HG03378 (cell line): ENCODE results near the gene MAP3K5.
A peak's percentile ranks its signal among the peaks of the same experiment; 100 is the strongest.
"Not testable (repeated sequence)": the region's sequence is repeated elsewhere in the genome, so short reads cannot be mapped to it uniquely, and the experiment has no call there.

Source experiments
- ATAC-seq: cut with Tn5 transposase; IDR thresholded peaks from one replicate; pipeline ENCODE4 v1.9.1; 2021; ENCODE audit warnings: mild to moderate bottlenecking, moderate library complexity; ENCODE audit not compliant: unreplicated experiment

Gene MAP3K5

GRCh38 chr6:136586295-136586694 lies 206.0 kb downstream of the MAP3K5 start:
- ATAC-seq, result no peak

- not testable (repeated sequence) for ATAC-seq
These were observed 206.8 kb downstream of the MAP3K5 start for GRCh38 chr6:136585523-136585922.

- not testable (repeated sequence) for ATAC-seq
These were observed 208.0 kb downstream of the MAP3K5 start for GRCh38 chr6:136584290-136584689.

GRCh38 chr6:136582711-136583471 lies 209.4 kb downstream of the MAP3K5 start:
- ATAC-seq, result peak; percentile 50

- ATAC-seq, result no peak
These were observed 212.5 kb downstream of the MAP3K5 start for GRCh38 chr6:136579800-136580199.

- ATAC-seq, result no peak
These were observed 215.5 kb downstream of the MAP3K5 start for GRCh38 chr6:136576821-136577220.

- ATAC-seq, result no peak
These were observed 220.8 kb downstream of the MAP3K5 start for GRCh38 chr6:136571496-136571895.

GRCh38 chr6:136571065-136571464 lies 221.2 kb downstream of the MAP3K5 start:
- ATAC-seq, result no peak

- no peak for ATAC-seq
These were observed 224.1 kb downstream of the MAP3K5 start for GRCh38 chr6:136568129-136568528.

- no peak for ATAC-seq
These were observed 224.6 kb downstream of the MAP3K5 start for GRCh38 chr6:136567688-136568087.

GRCh38 chr6:136566851-136567250 lies 225.4 kb downstream of the MAP3K5 start:
- ATAC-seq, result no peak

GRCh38 chr6:136566007-136566487 lies 226.2 kb downstream of the MAP3K5 start:
- ATAC-seq, result no peak

- no peak for ATAC-seq
These were observed 228.1 kb downstream of the MAP3K5 start for GRCh38 chr6:136564180-136564579.

- no peak for ATAC-seq
These were observed 228.7 kb downstream of the MAP3K5 start for GRCh38 chr6:136563386-136564152.

- ATAC-seq, result no peak
These were observed 230.1 kb downstream of the MAP3K5 start for GRCh38 chr6:136562211-136562610.

- no peak for ATAC-seq
These were observed 239.0 kb downstream of the MAP3K5 start for GRCh38 chr6:136553166-136553787.

- ATAC-seq, result no peak
These were observed 240.2 kb downstream of the MAP3K5 start for GRCh38 chr6:136552054-136552453.

- no peak for ATAC-seq
These were observed 241.2 kb downstream of the MAP3K5 start for GRCh38 chr6:136551103-136551502.

- ATAC-seq, result peak; percentile 56
These were observed 241.8 kb downstream of the MAP3K5 start, which contains the start of gene MAP7 for GRCh38 chr6:136550330-136551071. TSS of gene MAP7 (minus strand) at chr6:136550422. CDS start at chr6:136550408, 14 bp downstream.

- peak; percentile 46 for ATAC-seq
These were observed 242.3 kb downstream of the MAP3K5 start for GRCh38 chr6:136550045-136550329.
